ENCODE data around the gene CBLC.

Gene CBLC

DNA sequence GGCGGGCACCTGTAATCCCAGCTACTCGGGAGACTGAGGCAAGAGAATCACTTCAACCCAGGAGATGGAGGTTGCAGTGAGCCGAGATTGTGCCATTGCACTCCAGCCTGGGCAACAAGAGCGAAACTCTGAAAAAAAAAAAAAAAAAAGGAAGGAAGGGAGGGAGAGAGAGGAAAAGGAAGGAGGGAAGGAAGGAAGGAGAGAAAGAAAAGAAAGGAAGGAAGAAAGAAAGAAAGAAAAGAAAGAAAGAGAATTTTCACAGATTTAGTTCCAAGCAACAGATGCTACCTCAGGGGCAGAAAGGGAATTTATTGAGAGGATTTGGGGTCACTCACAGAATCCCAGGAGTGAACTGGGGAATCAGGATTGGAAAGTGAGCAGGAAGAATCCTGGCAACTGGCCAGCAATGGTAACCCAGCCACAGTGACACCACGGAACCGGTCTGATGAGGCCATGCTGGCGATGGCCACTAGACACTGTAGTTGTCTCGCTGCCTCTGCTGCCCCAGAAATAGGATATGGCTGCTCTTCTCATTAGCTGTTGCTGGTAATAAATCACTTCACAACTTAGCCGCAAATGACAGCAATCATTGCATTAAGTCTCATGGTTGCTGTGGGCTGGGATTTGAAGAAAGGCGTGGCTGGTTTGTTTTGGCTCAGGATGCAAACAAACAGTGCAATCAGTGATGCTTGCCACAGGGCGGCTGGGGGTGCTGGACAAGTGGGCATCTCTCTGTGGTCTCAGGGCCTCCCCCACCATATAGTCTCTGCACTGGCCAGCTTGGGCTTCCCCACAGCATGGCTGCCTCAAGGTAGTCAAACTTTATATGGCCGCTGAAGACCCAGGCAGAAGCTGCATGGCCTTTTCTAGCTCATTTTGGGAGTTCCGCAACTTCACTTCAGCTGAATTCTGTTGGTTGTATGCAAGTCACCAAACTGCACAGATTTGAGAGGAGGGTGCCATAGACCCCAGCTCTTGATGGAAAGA lies 26.0 kb downstream of the CBLC start:
- FAIRE-seq = no peak

- FAIRE-seq = no peak
Observed at GRCh38 chr19:44806291-44806690, 28.6 kb downstream of the CBLC start.

GRCh38 chr19:44807162-44807561 lies 29.5 kb downstream of the CBLC start:
- FAIRE-seq = no peak

DNA sequence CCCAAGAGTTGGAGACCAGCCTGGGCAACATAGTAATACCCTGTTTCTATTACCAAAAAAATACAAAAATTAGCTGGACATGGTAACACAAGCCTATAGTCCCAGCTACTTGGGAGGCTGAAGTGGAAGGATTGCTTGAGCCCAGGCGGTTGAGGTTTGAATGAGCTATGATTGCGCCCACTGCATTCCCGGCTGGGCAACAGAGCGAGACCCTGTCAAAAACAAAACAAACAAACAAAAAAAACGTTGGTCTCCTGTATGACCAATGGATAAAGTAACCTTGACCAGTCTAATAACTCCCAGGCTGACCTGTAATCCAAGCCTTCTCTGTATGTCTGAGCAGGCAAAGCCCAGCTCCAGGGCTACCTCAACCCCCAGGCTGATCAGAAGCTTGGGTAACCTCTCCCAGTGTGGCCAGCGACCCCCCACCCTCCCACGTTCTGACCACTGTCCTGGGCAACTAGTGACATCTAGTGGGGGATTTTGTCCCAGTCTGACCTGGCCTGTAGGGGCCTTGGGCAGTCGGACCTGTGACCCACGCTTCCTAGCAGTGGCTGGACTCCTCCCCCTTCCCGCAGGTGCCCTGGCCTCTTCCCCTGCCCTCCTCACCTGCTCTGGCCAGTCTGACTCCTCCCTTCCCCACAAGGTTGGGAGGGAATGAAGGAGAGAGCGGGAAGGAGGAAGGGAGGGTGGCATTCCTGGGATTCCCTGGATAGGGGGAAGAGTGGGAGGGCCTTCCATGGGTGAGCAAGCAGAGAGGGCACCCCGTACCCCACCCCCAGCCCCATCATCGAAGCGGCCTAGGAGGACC lies 30.2 kb downstream of the CBLC start:
- FAIRE-seq = no peak

- FAIRE-seq = no peak
Observed at GRCh38 chr19:44808463-44809371, 31.0 kb downstream of the CBLC start, which contains the start of gene BCAM. Gene BCAM, plus strand, starts transcription at chr19:44809103. Its CDS starts 22 bp downstream, at chr19:44809125.

- no peak for FAIRE-seq
Observed at GRCh38 chr19:44809577-44810233, 32.0 kb downstream of the CBLC start.

- FAIRE-seq = no peak
Observed at GRCh38 chr19:44810234-44811121, 32.8 kb downstream of the CBLC start.

GRCh38 chr19:44811122-44811419 lies 33.4 kb downstream of the CBLC start:
- no peak for FAIRE-seq

DNA sequence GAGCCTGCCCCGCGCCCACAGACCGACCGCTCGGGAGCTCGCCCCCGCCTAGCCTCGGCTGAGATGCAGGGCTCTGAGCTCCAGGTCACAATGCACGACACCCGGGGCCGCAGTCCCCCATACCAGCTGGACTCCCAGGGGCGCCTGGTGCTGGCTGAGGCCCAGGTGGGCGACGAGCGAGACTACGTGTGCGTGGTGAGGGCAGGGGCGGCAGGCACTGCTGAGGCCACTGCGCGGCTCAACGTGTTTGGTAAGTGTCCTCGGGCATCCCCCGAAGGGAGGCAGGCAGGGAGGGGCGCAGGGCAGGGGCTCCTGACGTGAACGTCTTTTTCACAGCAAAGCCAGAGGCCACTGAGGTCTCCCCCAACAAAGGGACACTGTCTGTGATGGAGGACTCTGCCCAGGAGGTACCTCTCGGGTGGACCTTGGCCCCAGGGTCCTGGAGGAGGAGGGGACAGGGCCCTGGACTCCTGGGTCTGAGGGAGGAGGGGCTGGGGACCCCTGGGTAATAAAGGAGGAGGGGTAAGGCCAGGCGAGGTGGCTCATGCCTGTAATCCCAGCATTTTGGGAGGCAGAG lies 34.5 kb downstream of the CBLC start:
- no peak for FAIRE-seq

- FAIRE-seq = no peak
Observed at GRCh38 chr19:44813070-44813840, 35.6 kb downstream of the CBLC start.

- no peak for FAIRE-seq
Observed at GRCh38 chr19:44813841-44814470, 36.3 kb downstream of the CBLC start.

DNA sequence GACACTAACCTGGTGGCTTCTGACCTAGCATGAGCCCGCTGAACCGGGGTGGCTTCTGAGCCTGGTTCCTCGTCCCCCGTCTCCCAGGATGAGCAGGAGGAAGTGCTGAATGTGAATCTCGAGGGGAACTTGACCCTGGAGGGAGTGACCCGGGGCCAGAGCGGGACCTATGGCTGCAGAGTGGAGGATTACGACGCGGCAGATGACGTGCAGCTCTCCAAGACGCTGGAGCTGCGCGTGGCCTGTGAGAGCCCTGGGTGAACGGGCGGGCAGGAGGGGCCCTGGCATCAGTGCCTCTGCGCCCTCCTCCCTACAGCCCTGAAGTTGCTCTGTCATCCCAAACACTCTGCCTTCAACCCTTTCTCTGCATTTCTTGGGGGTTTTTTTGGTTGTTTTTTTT lies 36.8 kb downstream of the CBLC start:
- no peak for FAIRE-seq

- no peak for FAIRE-seq
Observed at GRCh38 chr19:44816301-44816700, 38.6 kb downstream of the CBLC start.

DNA sequence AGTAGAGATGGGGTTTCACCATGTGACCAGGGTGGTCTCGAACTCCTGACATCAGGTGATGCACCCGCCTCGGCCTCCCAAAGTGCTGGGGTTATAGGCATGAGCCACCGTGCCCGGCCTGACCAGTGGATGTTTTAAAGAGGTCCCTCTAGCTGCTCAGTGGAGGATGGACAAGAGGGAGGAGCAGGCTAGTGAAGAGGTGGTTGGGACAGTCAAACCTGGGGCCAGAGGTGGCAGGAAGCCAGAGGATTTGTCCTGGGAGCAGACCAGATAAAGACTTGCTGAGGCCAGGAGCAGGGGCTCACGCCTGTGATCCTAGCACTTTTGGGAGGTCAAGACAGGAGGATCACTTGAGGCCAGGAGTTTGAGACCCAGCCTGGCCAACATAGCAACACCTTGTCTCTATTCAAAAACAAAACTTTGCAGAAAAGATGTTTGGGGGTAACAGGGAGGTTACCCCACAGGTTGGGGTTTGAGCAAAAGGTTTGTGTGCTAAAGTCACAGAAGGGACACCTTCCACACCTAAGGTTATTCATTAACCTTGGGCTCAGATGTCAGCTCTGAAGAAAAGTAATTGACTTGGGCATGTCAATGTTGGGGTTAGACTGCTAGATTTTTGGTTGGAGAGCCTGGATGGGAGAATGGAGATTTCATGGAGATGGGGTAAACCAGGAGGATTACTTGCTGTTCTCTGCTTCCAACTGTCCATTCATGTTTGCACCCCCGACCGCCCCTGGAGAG lies 40.2 kb downstream of the CBLC start:
- FAIRE-seq = no peak

DNA sequence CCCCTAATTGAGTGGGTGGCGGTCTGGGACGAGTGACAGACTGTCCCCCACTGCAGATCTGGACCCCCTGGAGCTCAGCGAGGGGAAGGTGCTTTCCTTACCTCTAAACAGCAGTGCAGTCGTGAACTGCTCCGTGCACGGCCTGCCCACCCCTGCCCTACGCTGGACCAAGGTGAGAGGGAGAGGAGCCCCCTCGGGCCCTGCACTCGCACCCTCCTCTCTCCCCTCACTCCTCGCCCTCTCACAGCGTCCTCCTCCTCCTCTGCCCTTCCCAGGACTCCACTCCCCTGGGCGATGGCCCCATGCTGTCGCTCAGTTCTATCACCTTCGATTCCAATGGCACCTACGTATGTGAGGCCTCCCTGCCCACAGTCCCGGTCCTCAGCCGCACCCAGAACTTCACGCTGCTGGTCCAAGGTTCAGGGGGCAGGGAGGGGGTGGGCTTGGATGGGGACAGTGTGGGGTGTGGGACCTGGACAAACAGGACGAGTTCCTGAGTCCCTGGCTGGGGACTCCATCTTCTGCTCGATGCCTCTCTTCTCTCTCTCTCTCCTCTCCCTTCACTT lies 40.9 kb downstream of the CBLC start:
- no peak for FAIRE-seq

DNA sequence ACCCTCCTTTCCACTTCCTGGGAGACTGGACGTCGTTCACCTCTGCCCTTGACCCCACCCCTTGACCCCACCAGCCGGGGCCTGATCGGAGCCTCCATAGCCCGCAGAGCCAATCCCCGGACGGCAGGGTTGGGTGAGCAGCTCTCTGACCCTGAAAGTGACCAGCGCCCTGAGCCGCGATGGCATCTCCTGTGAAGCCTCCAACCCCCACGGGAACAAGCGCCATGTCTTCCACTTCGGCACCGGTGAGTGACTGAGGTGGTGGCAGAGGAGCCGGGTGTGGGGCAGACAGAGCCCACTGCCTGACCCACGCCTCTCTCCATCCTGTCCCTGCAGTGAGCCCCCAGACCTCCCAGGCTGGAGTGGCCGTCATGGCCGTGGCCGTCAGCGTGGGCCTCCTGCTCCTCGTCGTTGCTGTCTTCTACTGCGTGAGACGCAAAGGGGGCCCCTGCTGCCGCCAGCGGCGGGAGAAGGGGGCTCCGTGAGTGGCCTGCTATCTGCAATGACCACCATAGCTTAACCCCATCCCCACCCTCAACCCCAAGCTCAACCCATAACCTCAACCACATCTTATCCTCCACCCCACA lies 41.6 kb downstream of the CBLC start:
- FAIRE-seq = no peak

DNA sequence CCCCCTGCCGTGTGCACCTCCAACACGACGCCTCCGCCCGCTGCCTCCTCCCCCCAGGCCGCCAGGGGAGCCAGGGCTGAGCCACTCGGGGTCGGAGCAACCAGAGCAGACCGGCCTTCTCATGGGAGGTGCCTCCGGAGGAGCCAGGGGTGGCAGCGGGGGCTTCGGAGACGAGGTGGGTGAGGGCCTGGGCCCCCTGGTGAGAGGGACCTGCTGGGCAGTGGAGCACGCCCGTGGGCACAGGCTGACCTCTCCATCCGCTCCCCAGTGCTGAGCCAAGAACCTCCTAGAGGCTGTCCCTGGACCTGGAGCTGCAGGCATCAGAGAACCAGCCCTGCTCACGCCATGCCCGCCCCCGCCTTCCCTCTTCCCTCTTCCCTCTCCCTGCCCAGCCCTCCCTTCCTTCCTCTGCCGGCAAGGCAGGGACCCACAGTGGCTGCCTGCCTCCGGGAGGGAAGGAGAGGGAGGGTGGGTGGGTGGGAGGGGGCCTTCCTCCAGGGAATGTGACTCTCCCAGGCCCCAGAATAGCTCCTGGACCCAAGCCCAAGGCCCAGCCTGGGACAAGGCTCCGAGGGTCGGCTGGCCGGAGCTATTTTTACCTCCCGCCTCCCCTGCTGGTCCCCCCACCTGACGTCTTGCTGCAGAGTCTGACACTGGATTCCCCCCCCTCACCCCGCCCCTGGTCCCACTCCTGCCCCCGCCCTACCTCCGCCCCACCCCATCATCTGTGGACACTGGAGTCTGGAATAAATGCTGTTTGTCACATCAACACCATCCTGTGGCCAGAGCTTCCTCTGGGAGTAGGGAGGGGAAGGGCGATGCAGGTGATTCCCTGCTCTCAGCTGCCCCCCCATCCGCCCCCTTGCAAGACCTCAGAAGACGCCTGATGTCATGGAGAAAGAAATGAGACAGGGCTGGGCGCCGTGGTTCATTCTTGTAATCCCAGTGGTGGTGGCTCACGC lies 43.2 kb downstream of the CBLC start:
- no peak for FAIRE-seq

All from A204.1 (cell line).